Measurements from ENCODE around the gene RFTN1.
A peak's percentile ranks its signal among the peaks of the same experiment; 100 is the strongest.

The RFTN1 gene

GRCh38 chr3:16428612-16429011, 84.9 kb downstream of the RFTN1 start:
- DNase-seq, result no peak

GRCh38 chr3:16427103-16427965, 86.2 kb downstream of the RFTN1 start:
- no peak for DNase-seq

- no peak for DNase-seq
Measured at GRCh38 chr3:16426665-16427064, 86.8 kb downstream of the RFTN1 start.

- DNase-seq, result no peak
Measured at GRCh38 chr3:16426029-16426400, 87.5 kb downstream of the RFTN1 start.

- no peak for DNase-seq
Measured at GRCh38 chr3:16425398-16426028, 88.0 kb downstream of the RFTN1 start.

- DNase-seq, result no peak
Measured at GRCh38 chr3:16423947-16424673, 89.4 kb downstream of the RFTN1 start.

- DNase-seq, result peak; percentile 47
Measured at GRCh38 chr3:16423298-16423697, 90.2 kb downstream of the RFTN1 start.

- DNase-seq, result no peak
Measured at GRCh38 chr3:16419640-16420241, 93.8 kb downstream of the RFTN1 start.

- no peak for DNase-seq
Measured at GRCh38 chr3:16417945-16418739, 95.4 kb downstream of the RFTN1 start.

GRCh38 chr3:16415911-16416476, 97.5 kb downstream of the RFTN1 start:
- no peak for DNase-seq

- DNase-seq, result no peak
Measured at GRCh38 chr3:16413321-16413720, 100.2 kb downstream of the RFTN1 start.

GRCh38 chr3:16412192-16412800, 101.2 kb downstream of the RFTN1 start:
- no peak for DNase-seq

GRCh38 chr3:16411441-16411840, 102.1 kb downstream of the RFTN1 start:
- DNase-seq, result no peak

- DNase-seq, result no peak
Measured at GRCh38 chr3:16410659-16411058, 102.8 kb downstream of the RFTN1 start.

GRCh38 chr3:16409032-16409431, 104.5 kb downstream of the RFTN1 start:
- DNase-seq, result no peak

- no peak for DNase-seq
Measured at GRCh38 chr3:16407366-16407765, 106.1 kb downstream of the RFTN1 start.

- no peak for DNase-seq
Measured at GRCh38 chr3:16406579-16406978, 106.9 kb downstream of the RFTN1 start.

- no peak for DNase-seq
Measured at GRCh38 chr3:16406166-16406565, 107.3 kb downstream of the RFTN1 start.

- DNase-seq, result no peak
Measured at GRCh38 chr3:16404349-16404895, 109.1 kb downstream of the RFTN1 start.

- no peak for DNase-seq
Measured at GRCh38 chr3:16402451-16402850, 111.0 kb downstream of the RFTN1 start.

GRCh38 chr3:16401273-16401672, 112.2 kb downstream of the RFTN1 start:
- DNase-seq, result no peak
